Right forelimb (tissue), 1 donor: ENCODE data around the gene WBP4.
"Not testable (repeated sequence)": the region's sequence is repeated elsewhere in the genome, so short reads cannot be mapped to it uniquely, and the experiment has no call there.

Experiments used
- DNase-seq: peaks from one replicate; pipeline ENCODE4 v3.0.0-alpha.2; 2018

Gene WBP4, protein sequence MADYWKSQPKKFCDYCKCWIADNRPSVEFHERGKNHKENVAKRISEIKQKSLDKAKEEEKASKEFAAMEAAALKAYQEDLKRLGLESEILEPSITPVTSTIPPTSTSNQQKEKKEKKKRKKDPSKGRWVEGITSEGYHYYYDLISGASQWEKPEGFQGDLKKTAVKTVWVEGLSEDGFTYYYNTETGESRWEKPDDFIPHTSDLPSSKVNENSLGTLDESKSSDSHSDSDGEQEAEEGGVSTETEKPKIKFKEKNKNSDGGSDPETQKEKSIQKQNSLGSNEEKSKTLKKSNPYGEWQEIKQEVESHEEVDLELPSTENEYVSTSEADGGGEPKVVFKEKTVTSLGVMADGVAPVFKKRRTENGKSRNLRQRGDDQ

DNA sequence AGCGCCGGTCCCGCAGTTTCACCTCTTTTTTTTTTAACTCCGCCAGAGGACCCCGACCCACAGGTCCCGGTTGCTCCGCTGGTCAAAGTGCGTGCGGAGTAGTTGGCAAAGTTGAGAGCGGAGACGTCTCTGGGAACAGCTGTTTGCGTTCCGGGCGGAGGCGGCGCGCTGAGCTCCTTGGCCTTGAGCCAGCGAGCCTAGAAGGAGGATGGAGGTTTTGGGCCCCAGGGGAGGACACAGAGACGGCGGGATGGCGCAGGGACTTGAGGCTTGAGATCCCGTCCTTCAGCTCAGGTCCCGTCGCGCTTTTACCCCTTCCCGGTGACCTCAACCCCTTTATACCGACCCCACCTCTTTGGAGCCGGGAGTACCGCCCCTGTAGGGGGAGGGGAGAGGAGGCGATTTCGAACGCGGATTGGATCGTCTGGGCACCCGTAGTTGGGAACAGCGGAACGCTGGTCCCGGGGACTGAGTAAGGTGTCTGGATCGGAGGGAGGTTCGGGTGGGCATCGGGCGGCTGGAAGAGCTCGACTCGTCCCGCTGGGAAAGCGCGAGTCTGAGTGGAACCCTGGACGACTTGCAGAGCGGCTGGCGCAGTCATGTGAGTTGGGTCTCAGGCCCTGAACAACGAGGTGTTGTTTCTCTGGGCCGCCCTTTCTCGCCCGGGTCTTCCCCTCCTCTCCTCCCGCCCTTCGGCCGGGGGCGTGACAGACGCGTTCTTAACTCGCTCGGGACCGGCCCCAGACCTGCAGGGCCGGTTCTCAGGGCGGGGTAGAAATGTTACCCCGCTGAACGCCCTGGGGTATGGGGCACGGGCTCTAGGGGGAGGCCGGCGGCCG lies at the start of gene WBP4:
WBP4 (plus strand) TSS at position 435 of the 839 bp plus-strand sequence; CDS start at position 600, 165 bp downstream.
- peak; percentile 99 for DNase-seq

DNA sequence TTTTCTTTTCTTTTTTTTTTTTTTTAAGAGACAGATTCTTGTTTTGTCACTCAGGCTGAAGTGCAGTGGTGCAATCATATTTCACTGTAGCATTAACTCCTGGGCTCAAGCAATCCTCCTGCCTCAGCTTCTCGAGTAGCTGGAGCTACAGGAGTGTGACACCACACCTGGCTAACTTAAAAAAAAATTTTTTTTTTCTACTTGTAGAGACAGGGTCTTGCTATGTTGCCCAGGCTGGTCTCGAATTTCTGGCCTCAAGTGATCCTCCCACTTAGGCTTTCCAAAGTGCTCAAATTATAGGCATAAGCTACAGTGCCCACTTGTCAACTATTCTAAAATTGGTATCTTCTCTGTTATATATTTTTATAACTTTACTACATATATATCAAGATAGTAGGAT lies 48.8 kb upstream of the WBP4 start:
- DNase-seq, result no peak

DNA sequence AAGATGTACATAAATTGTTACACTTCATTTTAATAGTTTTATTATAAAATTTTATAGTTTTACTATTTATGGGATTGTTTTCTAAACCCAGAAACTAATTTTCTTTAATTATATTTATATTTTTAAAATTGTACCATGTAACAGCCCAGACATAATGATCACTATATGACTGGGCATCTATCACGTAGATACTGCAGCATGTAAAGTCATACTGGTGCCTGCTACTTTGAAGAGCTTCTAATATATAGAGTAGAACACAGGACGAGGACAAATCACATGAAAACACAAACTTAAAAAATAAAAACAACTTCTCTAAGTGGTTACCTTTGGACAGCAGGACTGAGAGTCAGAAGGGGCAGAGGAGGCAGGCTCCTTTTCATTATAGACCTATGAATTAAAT lies 47.5 kb upstream of the WBP4 start:
- DNase-seq, result no peak

DNA sequence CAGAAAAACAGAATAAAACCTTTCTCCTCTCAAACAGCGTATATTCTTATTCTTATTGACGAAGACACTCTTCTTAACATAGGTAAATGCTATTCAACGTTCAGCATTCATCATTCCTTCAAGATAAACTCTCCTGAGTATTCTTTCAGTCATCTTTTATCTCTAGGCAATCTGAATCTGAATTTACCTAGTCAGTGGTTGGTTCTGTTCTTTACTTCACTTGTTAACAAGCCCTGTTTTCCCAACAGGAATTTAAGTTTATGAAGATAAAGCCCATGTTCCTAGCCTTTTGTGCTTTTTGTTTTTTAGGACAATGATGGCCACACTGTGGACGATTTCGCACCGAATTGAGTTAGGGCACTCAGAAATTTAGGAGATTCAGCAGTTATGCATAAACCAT lies 45.4 kb upstream of the WBP4 start:
- DNase-seq, result no peak

DNA sequence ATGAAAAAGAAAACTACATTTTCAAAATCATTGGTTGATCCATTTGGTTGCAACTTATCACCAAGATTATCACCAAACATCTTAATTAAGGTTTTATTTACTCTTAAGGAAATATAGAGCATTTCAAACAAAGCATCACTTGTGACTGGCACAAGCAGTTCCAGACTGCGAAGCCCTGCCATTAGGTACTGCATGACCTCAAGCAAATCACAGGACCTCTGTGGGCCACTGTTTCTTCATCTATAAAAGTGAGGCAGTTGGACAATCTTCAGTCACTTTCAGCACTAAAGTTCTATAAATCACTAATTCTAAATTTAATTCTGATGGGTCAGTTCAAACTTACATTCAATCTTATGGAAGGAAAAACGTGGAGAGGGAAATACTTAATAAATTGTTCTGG lies 44.1 kb upstream of the WBP4 start:
- no peak for DNase-seq

DNA sequence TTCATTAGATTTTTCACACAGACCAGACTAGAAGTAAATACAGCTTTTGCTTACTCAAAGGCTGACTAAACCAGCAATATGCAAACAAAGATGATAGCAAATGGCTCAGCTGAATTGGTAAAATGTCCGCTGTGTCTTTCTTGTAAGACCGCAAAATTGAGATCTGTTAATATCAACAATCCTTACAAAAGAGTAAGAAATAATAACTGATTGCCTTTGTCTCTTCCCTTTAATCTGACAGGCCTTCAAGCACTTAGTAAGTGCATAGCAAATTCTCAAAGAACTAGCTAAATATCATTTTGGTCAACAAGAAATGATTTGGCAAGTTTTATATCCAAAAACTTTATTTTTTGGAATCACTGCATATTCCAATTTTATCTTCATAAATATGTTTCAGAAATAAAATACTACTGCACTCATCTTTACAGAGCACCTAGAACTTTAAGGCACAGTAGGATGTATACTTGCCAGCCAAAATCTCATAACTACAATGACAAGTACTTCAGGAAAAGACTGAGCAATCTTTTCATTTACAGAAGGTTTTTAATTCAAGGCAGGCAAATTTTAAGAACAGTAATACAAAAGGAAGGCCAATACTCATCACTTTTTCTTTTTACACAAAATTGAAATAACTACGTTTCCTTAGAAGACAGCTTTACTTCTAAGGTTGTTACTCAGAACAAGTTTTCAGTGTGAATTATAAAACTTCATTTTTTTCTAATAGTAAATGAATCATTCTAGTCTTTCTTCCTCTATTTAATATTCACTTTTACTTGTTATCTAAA lies 43.3 kb upstream of the WBP4 start:
- no peak for DNase-seq

DNA sequence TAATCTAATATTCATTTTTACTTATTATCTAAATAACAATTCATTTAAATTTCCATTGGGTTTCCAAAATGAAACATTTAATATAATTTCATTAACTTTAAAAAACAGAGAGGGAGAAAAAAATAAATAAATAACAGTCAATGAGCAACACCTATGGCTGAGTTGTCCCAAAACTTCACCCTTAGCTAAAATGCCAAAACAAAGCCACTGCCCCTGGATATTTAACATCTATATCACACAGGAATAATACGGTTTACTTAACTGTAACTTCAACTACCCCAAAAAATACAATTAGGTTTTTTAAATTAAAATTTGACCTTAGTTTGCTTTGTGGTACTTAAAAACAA lies 42.7 kb upstream of the WBP4 start:
- DNase-seq, result no peak

DNA sequence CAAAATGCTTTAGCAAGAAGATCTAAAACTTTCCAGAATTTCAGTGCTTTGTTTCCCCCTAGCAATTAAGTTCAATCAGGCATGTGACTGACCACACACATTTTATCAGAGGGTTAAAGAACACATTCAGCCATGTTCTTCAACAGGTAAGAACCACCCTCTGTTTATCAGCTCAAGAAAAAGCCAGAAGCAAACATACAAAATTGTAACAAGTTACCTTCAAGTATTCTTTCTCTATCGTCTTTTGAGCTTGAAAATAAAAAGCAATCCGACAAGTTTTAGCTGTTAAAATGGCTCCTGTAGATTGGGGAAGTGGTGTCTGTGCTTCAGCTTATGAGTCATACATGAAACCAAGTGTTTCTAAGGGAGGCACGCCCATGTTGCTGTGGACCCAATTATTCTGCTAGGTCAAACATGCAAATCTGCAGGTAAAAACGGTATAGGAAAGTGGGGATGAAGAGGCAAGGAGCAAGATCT lies 42.3 kb upstream of the WBP4 start, which contains the start of gene ELF1:
ELF1 (minus strand) TSS at position 306 of the 477 bp plus-strand sequence. CDS start 37,262 bp downstream, outside the sequence.
- no peak for DNase-seq

DNA sequence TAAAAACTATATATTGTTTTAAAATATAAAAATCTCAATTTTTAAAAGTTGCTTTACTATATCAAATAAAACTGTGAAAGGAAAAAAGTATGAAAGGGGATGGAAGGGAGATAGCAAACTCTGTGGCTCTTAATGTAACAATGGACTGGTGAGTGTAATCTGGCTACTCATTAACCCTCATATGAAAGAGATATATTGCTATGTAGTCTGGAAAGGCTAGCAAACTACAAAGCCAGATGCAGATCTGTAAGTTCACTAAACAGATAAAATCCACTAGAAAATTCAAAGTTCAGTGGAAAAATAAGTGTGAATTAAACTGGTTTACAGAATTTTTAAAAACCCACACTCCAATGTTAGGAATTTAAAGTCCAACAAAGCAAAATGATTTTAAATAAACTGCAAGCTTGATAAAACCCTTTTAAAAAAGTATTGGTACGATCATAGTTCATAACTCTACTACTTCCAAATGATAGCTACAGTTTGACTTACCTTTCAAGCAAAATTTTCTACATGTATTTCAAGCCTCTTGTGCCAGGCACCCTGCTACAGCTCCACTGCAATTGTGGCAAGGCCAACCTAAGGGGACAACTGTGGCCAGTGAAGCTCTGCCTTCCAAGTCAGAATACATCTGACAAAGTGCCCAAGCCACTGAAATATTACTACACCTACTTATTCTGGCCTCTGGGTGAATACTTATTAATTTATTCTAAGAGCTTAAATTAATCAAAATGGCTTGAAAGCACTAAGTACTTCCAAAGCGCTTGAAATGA lies 41.5 kb upstream of the WBP4 start:
- no peak for DNase-seq

DNA sequence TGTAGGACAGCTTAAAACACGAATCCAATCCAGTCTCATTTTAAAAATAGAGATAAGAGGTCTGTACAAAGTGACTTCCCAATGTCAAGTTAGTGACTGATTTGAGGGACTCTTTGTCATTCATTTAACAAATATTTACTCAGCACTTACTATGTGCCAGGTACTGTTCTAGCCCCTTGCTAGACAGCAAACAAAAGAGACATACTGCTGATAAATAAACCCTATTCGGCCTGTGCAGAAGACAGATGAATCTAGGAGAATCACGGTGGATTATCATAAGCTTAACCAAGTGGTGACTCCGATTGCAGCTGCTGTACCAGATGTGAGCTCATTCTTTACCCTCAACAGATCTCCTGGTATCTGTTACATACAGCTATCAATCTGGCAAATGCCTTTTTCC lies 35.8 kb upstream of the WBP4 start:
- DNase-seq, result no peak

DNA sequence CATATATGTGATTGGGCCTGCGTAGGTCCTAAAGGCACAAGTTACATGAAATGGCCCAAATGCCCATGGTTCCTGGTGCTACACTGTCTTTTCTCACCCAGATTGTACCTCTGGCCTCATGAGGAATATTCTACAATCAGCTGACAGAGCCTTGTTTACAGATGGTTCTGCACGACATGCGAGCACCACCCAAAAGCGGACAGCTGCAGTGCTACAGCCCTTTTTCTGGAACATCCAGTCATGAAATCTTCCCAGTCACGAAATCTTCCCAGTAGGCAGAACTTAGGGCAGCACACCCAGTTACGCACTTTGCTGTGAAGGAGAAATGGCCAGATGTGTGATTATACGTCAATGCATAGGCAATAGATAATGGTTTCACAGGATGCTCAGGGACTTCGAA lies 34.5 kb upstream of the WBP4 start:
- no peak for DNase-seq

DNA sequence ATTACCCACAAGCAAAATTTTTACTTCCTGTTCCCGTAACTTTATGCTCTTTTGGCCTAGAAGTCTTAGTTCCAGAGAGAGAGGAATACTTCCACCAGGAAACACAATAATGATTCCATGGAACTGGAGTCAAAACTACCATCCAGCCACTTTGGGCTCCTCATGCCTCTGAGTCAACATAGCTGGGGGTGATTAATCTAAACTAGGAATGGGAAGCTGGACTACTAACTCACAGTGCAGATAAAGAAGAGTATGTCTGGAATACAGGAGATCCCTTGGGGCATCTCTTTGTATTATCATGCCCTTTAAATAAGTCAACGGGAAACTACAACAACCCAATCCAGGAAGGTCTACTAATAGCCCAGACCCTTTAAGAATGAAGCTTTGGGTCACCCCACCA lies 33.3 kb upstream of the WBP4 start:
- DNase-seq, result no peak

DNA sequence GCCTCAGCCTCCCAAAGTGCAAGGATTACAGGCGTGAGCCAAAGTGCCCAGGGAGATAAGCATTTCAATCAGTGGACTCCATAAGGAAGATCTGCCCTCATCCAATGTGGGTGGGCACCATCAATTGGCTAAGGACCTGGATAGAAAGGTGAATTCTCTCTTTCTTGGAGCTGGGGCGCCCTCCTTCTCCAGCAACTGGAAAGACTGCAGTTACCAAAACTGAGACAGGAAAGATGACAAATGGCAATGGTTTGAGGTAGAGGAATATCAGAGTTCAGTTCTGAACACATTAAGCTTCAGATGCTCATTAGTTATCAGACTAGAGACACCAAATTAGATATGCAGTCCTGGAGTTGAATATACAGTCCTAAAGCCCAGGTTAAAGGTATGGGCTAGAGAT lies 31.7 kb upstream of the WBP4 start:
- no peak for DNase-seq

DNA sequence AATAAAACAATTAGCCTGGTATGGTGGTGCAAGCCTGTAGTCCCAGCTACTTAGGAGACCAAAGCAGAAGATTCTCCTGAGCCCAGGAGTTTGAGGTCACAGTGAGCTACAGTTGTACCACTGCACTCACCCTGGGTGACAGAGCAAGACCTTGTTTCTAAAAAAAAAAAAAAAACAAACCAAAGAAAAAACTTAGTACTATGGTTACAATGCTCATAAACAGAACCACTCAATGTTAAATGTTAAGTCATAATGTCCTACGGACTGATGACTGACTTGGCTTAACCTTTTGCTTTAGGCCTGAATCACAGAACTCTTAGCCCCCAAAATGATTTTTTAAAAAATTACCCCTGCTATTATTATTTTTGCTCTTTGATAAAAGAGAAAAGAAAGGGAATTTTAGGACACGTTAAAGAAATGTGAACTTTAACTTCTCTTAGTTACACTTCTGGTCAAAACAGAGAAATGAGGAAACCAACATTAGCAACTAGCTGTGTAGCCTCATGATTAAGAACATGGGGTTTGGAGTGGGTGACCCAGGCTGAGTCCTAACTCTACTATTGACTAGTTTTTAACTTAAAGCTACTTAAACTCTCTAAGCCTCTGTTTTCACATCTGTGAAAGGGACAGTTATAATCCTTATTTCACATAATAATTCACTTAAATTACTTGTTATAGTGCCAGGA lies 28.5 kb upstream of the WBP4 start:
- DNase-seq, result no peak

DNA sequence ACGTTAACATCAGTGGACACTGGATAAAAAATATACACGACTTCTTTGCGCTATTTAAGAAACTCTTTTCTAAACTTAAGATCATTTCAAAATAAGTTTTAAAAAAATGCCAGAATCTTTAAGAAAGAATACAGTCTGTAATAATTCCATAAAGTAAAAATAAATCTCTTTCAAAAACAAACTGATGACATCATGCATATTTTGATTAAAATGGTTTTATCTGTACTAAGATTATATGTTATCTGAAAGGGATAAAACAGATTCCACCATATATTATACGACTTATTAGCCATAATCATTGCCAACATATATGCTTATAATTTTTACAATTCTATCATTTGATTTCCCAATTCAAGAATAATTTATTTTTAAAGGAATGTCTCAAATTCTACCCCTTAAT lies 26.9 kb upstream of the WBP4 start:
- DNase-seq, result no peak

DNA sequence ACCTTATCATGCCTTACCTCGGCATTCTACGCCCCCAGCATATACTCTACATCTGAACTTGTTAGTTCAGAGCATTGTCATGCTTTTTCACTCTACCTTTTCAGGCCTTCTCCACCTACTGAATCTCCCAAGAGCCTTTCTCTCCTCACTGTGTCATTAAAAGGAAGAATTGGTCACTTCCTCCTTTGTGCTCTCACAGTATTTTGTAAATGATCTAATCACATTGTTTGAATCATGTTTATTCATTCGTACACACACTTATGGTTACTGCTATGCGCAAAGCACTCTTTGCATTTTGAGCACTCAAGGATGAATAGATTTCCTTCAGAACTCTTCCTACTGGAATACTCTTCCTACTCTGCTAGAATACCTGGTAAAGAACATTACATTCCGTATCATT lies 26.4 kb upstream of the WBP4 start:
- no peak for DNase-seq

DNA sequence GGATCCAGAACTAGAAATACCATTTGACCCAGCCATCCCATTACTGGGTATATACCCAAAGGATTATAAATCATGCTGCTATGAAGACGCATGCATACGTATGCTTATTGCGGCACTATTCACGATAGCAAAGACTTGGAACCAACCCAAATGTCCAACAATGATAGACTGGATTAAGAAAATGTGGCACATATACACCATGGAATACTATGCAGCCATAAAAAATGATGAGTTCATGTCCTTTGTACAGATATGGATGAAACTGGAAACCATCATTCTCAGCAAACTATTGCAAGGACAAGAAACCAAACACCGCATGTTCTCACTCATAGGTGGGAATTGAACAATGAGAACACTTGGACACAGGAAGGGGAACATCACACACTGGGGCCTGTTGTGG lies 24.8 kb upstream of the WBP4 start:
- not testable (repeated sequence) for DNase-seq

DNA sequence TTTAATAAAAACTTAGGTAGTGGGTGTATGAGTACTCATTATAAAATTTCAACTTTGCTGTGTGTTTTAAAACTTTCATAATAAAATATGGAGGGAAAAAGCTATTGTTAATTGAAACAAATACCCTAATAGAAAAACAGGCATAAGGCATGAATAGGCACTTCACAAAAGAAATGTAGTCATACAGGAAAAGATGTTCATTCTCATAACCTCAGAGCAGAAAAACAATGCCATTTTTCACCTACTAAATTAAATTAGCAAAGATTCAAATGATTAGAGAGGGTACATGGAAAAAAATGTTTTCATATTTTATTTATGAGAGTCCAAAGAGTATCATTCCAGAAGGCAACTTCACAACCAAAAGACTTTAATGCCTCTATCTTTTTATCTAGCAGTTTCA lies 21.6 kb upstream of the WBP4 start:
- DNase-seq, result no peak

DNA sequence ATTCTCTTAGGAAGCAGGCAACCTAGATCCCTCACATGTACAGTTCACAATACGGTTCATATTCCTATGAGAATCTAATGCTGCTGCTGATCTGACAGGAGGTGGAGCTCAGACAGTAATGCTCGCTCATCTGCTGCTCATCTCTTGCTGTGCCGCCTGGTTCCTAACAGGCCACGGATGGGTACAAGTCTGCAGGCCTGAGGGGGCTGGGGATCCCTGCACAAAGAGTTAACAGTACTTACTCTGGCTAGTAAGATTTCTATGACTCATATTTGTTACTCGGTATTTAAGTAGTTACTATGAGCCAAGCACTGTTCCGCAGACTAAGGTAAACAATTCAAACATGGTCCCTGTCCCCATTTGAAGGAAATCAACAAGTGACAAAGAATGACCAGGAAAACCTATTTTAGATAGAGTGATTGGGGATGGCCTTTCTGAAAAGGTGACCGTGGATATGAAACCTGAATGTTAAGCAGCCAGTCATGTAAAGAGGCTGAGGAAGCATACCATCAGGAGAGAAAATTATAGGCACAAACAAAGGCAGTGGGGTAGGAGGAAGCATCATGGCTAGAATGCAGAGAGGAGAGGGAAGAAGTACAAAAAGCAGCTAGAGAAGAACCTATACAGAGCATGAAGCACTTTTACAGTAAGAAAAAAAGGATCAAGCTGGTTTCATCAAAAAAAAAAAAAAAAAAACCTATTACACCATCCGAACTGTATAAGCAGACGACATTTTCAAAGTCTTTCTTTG lies 20.6 kb upstream of the WBP4 start:
- no peak for DNase-seq

DNA sequence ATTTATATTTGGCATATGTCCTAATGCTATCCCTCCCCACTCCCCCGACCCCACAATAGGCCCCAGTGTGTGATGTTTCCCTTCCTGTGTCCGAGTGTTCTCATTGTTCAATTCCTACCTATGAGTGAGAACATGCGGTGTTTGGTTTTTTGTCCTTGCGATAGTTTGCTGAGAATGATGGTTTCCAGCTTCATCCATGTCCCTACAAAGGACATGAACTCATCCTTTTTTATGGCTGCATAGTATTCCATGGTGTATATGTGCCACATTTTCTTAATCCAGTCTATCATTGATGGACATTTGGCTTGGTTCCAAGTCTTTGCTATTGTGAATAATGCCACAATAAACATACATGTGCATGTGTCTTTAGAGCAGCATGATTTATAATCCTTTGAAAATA lies 18.9 kb upstream of the WBP4 start:
- DNase-seq, result not testable (repeated sequence)

DNA sequence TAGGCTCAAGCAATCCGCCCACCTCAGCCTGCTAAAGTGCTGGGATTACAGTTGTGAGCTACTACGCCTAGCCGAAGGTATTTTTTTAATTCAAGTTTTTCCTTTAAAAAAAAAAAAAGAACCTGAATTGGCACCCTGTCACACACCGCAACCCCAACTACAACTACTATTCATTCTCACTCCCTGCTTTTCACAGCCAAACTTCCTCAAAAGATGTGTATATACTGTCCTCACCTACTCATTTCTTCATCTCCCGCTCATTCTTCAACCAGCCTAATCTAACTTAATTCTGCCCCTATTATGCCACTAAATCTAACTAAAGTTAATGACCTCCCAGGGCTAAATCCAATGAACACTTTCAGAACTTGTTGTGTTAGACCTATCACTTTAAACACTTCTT lies 12.7 kb upstream of the WBP4 start:
- no peak for DNase-seq
